Activated T-helper 1 cell treated with anti-CD3 and anti-CD28 coated beads, Interleukin-12 subunit alpha, Interleukin-12 subunit beta, Interleukin-2, Interleukin-4 antibody, amounts not matched to agents 30 ng/mL and 10 ng/mL and 1 ng/mL, durations not matched to agents 14 hours and 24 hours and 36 hours (primary cell): ENCODE measurements around the gene CD6. TPM values are rescaled to one million over a fixed set of nuclear protein-coding genes. Genes with fewer than 3 reads are reported as not detected.
A peak's percentile ranks its signal among the peaks of the same experiment; 100 is the strongest.

Source experiments
- DNase-seq: peaks from one replicate; pipeline ENCODE4 v3.0.0; 2021; ENCODE audit warnings: low spot score
- H3K27ac Mint-ChIP-seq: one replicate; pipeline ENCODE4 v1.8.0; 2021; ENCODE audit warnings: mild to moderate bottlenecking, mixed read lengths
- H3K27me3 Mint-ChIP-seq: one replicate; pipeline ENCODE4 v1.8.0; 2022; ENCODE audit warnings: mild to moderate bottlenecking, moderate library complexity, mixed read lengths; ENCODE audit not compliant: insufficient read depth
- H3K36me3 Mint-ChIP-seq: one replicate; pipeline ENCODE4 v1.8.0; 2021; ENCODE audit warnings: low read depth, mixed read lengths
- H3K4me1 Mint-ChIP-seq: one replicate; pipeline ENCODE4 v1.8.0; 2021; ENCODE audit warnings: low read depth, mixed read lengths
- H3K4me3 Mint-ChIP-seq: one replicate; pipeline ENCODE4 v1.8.0; 2021; ENCODE audit warnings: mild to moderate bottlenecking, moderate library complexity, mixed read lengths
- H3K9me3 Mint-ChIP-seq: one replicate; pipeline ENCODE4 v1.8.0; 2021; ENCODE audit warnings: mixed read lengths
- intact Hi-C: fragments of 100-400 bp; cut with micrococcal nuclease; formaldehyde crosslinking; loops from one replicate; pipeline ENCODE4 v1.15.1; 2024
- total RNA-seq: library from RNA; stranded (reverse); gene quantifications from 2 replicates; pipeline ENCODE4 v1.2.3, GENCODE V29; 2022

The CD6 gene
- total RNA-seq, 1 donor from 2014 or later, result 411 TPM

DNA sequence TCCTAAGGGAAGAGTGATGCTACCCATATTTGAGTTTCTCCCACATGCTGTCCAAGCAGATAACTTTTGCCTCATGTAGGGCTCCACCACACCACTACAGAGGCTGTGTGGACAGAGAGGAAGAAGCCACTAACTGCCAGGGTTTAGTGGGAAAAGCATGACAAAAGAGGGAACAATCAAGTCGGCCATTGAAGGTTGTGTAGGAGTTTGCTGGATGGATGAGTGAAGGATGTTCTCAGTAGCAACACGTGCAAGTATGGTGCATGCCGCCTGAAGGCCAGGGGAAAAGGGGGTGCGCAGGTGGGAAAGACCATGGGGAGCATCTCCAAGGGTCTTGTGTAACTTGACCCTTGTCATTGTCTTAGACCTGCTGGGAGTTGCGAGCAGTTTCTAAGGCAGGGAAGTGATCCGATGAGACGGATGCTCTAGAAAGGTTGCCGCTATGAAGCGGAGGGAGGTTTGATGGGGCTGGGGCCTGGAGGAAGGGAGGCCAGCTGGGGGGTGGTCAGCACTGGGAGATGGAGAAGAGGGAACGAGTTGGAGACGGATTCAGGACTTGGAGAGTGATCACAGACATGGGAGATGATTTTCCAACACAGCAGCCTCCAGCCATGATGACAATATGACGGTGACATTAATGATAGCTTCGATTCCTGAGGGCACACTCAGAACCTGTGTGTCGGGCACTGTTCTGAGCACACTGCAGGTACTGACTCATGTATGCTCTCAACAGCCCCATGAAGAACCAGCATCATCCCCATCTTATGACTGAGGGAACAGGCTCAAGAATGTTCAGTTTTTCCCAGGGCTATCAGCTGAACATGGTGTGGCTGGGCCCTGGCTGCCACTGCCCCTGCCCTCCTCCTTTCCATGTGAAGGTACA is 53.7 kb downstream of the CD6 start:
- no peak for DNase-seq
- intact Hi-C loops, result no loop called here
- Mint-ChIP-seq H3K27me3 (no peaks in the 10 kb centered on the region), H3K9me3 (no peaks in the 10 kb centered on the region), H3K4me1 (peaks cover 92% of the 10 kb centered on the region), H3K4me3 (peak overlapping the region; percentile 91), H3K36me3 (peaks cover 50% of the 10 kb centered on the region), H3K27ac (peak overlapping the region; percentile 92)

GRCh38 chr11:61025821-61026120 is 54.3 kb downstream of the CD6 start:
- intact Hi-C loops, result loop anchor here (1.0 to 2.0 kb wide), 6 partner anchors 29 to 135 kb away; no protein-coding TSS in a partner anchor
- Mint-ChIP-seq H3K4me3 (peak overlapping the region; percentile 91), H3K9me3 (no peaks in the 10 kb centered on the region), H3K27ac (peak overlapping the region; percentile 92), H3K27me3 (no peaks in the 10 kb centered on the region), H3K36me3 (peaks cover 49% of the 10 kb centered on the region), H3K4me1 (peaks cover 92% of the 10 kb centered on the region)
- DNase-seq, result no peak

GRCh38 chr11:61026121-61027031 is 54.9 kb downstream of the CD6 start:
- Mint-ChIP-seq H3K4me3 (peak overlapping the region; percentile 91), H3K27me3 (no peaks in the 10 kb centered on the region), H3K27ac (peak overlapping the region; percentile 100), H3K36me3 (peaks cover 46% of the 10 kb centered on the region), H3K4me1 (peaks cover 89% of the 10 kb centered on the region), H3K9me3 (no peaks in the 10 kb centered on the region)
- intact Hi-C loops, result loop anchor here (1.0 to 2.0 kb wide), 7 partner anchors 11 to 134 kb away; no protein-coding TSS in a partner anchor
- DNase-seq, result peak; percentile 58

DNA sequence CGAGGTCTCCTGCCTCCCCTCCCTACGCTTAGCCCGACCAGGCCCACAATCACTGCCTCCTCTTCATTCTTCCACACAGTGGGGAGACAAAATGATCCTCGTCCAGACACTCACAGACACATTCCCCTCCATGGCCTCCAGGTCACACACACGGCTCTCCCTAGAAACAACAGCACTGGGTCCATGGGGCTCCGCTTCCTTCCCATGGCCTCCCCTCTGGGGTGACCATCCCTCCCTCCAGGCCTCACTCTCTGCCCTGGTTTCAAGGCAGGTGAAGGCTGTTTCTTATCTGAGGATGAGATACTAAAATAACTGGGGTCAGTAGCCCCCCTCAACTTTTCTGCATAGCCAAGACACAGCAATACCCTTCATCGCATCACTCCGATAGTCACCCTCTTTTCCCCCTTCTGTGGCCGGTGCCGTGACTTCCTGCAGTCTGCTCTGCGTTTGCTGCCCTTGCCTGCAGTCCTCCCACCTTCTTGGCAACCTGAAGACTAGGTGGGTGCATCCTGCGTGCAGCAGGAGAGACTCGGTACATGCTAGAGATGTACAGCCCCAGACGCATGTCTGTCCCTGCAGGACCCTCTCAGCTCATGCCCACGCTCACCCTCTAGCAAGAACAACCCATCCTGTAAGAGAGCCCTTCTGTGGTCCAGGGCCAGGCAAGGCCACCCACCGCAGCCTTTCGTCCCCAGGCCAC is 55.8 kb downstream of the CD6 start:
- DNase-seq, result no peak
- intact Hi-C loops, result loop anchor here (1.0 to 2.0 kb wide), 2 partner anchors 10 to 56 kb away; no protein-coding TSS in a partner anchor
- H3K27me3 Mint-ChIP-seq, result no peaks in the 10 kb centered on the region
- no peaks in the 10 kb centered on the region for H3K9me3 Mint-ChIP-seq
- H3K4me1 Mint-ChIP-seq, result peaks cover 87% of the 10 kb centered on the region
- H3K27ac Mint-ChIP-seq, result peak overlapping the region; percentile 100
- peaks cover 49% of the 10 kb centered on the region for H3K36me3 Mint-ChIP-seq
- peak overlapping the region; percentile 91 for H3K4me3 Mint-ChIP-seq

DNA sequence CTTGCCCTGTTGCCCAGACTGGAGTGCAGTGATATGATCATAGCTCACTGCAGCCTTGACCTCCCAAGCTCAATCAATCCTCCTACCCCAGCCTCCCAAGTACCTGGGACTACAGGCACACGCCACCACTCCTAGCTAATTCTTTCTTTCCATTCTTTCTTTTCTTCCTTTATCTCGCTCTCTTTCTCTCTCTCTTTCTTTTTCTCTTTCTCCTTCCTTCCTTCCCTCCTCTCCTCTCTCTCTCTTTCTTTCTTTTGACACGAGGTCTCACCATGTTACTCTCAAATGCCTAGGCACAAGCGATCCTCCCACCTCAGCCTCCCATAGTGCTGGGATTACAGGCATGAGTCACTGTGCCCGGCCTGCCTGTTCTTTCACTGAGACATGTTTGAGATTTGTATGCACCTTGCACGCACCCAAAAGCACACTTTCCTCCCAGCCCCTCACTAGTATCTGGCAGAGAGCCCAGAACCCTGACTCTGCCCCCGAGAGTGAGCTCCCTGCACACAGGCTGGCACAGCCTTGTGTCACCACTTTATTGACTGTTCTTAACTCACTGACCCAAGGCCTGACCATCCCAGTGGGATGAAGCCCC is 56.8 kb downstream of the CD6 start:
- H3K27me3 Mint-ChIP-seq, result no peaks in the 10 kb centered on the region
- H3K4me3 Mint-ChIP-seq, result peak overlapping the region; percentile 91
- H3K36me3 Mint-ChIP-seq, result peaks cover 53% of the 10 kb centered on the region
- intact Hi-C loops, result loop anchor here (1.0 to 2.0 kb wide), 2 partner anchors 15 to 33 kb away; no protein-coding TSS in a partner anchor
- no peak for DNase-seq
- H3K4me1 Mint-ChIP-seq, result peaks cover 87% of the 10 kb centered on the region
- peak overlapping the region; percentile 100 for H3K27ac Mint-ChIP-seq
- H3K9me3 Mint-ChIP-seq, result no peaks in the 10 kb centered on the region

DNA sequence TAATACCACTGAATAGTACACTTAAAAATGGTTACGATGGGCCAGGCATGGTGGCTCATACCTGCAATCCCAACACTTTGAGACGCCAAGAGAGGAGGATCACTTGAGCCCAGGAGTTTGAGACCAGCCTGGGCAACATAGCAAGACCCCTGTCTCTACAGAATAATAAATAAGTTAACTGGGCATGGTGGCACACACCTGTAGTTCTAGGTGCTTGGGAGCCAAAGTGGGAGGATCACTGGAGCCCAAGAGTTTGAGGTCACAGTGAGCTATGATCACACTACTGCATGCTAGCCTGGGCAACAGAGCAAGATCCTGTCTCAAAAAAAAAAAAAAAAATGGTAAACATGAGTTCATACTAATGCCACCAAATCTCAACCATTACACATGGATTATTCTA is 61.3 kb downstream of the CD6 start:
- Mint-ChIP-seq H3K36me3 (peaks cover 50% of the 10 kb centered on the region), H3K4me3 (no peak overlapping the region), H3K9me3 (no peaks in the 10 kb centered on the region), H3K27ac (no peak overlapping the region), H3K4me1 (peaks cover 80% of the 10 kb centered on the region), H3K27me3 (no peaks in the 10 kb centered on the region)
- intact Hi-C loops, result no loop called here
- DNase-seq, result no peak

GRCh38 chr11:61033417-61033816 is 61.9 kb downstream of the CD6 start:
- DNase-seq, result no peak
- no peak overlapping the region for H3K4me3 Mint-ChIP-seq
- no peaks in the 10 kb centered on the region for H3K27me3 Mint-ChIP-seq
- H3K27ac Mint-ChIP-seq, result peak overlapping the region; percentile 4
- H3K36me3 Mint-ChIP-seq, result peaks cover 48% of the 10 kb centered on the region
- H3K9me3 Mint-ChIP-seq, result no peaks in the 10 kb centered on the region
- H3K4me1 Mint-ChIP-seq, result peaks cover 78% of the 10 kb centered on the region
- intact Hi-C loops, result no loop called here

DNA sequence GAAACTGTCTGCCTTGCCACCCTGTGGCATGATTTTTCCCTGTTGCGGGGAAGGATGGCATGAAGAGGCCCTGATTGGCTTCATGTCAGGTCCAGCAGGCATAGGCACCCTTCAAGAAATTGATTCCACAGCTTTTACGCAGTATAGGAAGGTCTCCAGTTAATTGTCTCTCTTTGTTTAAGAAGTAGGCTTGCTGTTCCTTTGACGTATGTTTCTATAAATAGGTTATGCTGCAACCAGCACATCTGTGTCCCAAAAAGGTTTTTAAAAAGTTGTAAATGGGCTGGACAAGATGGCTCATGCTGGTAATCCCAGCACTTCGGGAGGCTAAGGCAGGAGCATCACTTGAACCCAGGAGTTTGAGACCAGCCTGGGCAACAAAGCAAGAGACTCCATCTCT is 62.6 kb downstream of the CD6 start:
- no peaks in the 10 kb centered on the region for H3K27me3 Mint-ChIP-seq
- H3K36me3 Mint-ChIP-seq, result peaks cover 50% of the 10 kb centered on the region
- H3K4me1 Mint-ChIP-seq, result peaks cover 72% of the 10 kb centered on the region
- H3K4me3 Mint-ChIP-seq, result no peak overlapping the region
- no peak for DNase-seq
- H3K27ac Mint-ChIP-seq, result no peak overlapping the region
- intact Hi-C loops, result no loop called here
- H3K9me3 Mint-ChIP-seq, result no peaks in the 10 kb centered on the region

DNA sequence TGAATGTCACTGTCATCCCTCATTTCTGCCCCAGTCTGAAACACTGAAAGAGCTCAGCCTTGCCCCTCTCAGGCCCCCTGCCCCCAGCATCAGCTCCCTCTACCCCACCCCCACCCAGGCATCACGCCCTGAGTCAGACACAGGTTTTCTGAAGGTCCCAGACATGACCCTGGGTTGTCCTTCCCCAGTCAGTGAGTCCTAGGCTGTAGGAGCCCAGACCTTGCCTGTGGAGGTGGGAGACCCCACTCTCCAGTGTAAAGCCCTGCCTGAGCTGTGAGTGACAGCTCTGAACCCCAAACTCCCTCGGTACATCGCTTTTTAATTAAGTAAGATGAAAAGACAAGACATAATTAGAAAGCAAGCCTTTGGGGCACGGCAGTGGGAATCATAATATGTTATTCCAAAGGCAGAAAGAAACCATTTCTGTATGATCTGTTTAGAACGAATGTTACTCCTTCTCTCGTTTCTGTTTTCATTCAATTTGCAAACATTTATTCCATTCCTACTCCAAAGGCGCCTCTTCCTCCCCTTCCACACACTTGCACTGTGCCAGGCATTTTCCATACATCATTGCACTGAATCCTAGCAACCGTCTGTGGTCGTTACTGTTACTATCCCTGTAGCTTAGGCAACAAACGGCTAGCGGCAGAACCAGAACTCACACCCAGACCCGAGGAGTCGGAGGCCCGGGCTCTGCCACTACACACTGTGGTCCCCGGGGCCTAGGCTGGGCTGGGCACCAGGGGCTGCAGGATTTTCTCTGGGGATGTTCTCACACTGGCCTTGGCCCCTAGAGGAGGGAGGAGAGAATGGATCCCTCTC is 63.4 kb downstream of the CD6 start:
- no peak for DNase-seq
- peaks cover 69% of the 10 kb centered on the region for H3K4me1 Mint-ChIP-seq
- H3K9me3 Mint-ChIP-seq, result no peaks in the 10 kb centered on the region
- H3K4me3 Mint-ChIP-seq, result peak overlapping the region; percentile 19
- H3K36me3 Mint-ChIP-seq, result peaks cover 48% of the 10 kb centered on the region
- intact Hi-C loops, result no loop called here
- H3K27me3 Mint-ChIP-seq, result no peaks in the 10 kb centered on the region
- H3K27ac Mint-ChIP-seq, result peak overlapping the region; percentile 81

DNA sequence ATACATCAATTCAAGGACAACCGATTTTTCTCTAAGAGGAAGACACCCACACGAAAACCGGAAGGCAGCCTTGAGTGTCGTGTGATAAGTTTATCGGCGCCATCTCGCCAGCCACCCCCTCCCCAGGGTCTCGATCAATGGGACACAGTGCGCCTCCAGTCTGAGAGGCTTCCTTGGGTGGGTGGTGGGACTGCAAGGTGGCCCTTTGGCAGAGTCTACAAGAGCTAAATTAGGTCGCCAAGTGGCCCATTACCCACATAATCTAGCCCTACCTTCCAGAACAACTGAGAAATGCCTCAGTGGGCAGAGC is 64.0 kb downstream of the CD6 start:
- no peak for DNase-seq
- Mint-ChIP-seq H3K36me3 (peaks cover 46% of the 10 kb centered on the region), H3K4me1 (peaks cover 69% of the 10 kb centered on the region), H3K4me3 (peak overlapping the region; percentile 19), H3K27ac (peak overlapping the region; percentile 81), H3K9me3 (no peaks in the 10 kb centered on the region), H3K27me3 (no peaks in the 10 kb centered on the region)
- intact Hi-C loops, result no loop called here

DNA sequence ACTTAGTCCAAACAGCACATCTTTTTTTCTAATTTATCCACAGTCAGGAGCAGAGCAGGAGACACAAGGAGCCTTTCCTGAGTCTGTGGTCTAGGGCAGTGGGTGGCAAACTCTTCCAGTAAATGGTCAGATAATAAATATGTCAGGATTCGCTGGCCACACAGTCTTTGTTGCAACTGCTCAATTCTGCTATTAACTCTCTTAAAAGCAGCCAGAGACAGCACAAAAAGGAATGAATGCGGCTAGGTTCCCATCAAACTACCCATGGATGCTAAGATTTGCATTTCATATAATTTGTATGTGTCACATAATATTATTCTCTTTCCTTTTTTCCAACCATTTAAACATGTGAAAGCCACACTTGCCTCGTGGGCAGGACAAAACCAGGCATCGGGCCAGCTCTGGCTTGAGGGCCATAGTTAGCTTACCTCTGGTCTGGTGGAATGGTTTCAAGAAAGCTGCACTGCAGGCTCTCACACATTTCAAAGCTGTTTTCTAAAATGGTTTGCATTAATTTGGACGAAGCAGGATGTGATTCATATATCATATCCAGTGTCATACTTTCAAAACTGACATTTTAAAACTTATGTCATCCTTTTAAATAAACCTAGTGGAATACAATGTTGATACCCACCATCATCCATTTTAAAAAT is 66.1 kb downstream of the CD6 start:
- Mint-ChIP-seq H3K27ac (peak overlapping the region; percentile 94), H3K4me1 (peaks cover 74% of the 10 kb centered on the region), H3K36me3 (peaks cover 40% of the 10 kb centered on the region), H3K9me3 (no peaks in the 10 kb centered on the region), H3K27me3 (no peaks in the 10 kb centered on the region), H3K4me3 (peak overlapping the region; percentile 53)
- DNase-seq, result no peak
- intact Hi-C loops, result loop anchor here (1.0 kb wide), 1 partner anchor 10 kb away; no protein-coding TSS in a partner anchor
